SJCRH30 (cell line): ENCODE results near the gene MICAL3. TPM values are rescaled to one million over a fixed set of nuclear protein-coding genes. Genes with fewer than 3 reads are reported as not detected.
"Not testable (repeated sequence)": the region's sequence is repeated elsewhere in the genome, so short reads cannot be mapped to it uniquely, and the experiment has no call there.

Experiments used
- DNase-seq, 2 experiments: peaks; one replicate each; pipeline ENCODE4 v3.0.0-alpha.2; 2015 to 2020
- H3K27ac ChIP-seq: fragments of 250-450 bp; sonication (Bioruptor Pico); 2 replicates; pipeline ENCODE4 v1.5.1; 2020; ENCODE audit warnings: mild to moderate bottlenecking, moderate library complexity
- H3K27me3 ChIP-seq: fragments of 250-450 bp; sonication (Bioruptor Pico); 2 replicates; pipeline ENCODE4 v1.5.1; 2020; ENCODE audit warnings: mild to moderate bottlenecking, moderate library complexity
- H3K36me3 ChIP-seq: fragments of 250-450 bp; sonication (Bioruptor Pico); 2 replicates; pipeline ENCODE4 v1.5.1; 2020; ENCODE audit warnings: mild to moderate bottlenecking, moderate library complexity
- H3K4me1 ChIP-seq: fragments of 250-450 bp; sonication (Bioruptor Pico); 2 replicates; pipeline ENCODE4 v1.5.1; 2020; ENCODE audit warnings: mild to moderate bottlenecking, moderate library complexity
- H3K4me3 ChIP-seq: fragments of 250-450 bp; sonication (Bioruptor Pico); 2 replicates; pipeline ENCODE4 v1.5.1; 2020; ENCODE audit warnings: mild to moderate bottlenecking, moderate library complexity
- H3K9me3 ChIP-seq: fragments of 250-450 bp; sonication (Bioruptor Pico); replicated peaks from 2 replicates; pipeline ENCODE4 v1.5.1; 2020; ENCODE audit warnings: mild to moderate bottlenecking, moderate library complexity
- total RNA-seq: library from RNA; depleted of rRNA; stranded (reverse); fragments of >200 nt; shearing (Covaris generic); gene quantifications from 2 replicates; pipeline ENCODE4 v1.2.3, GENCODE V29; 2014

MICAL3 gene
- total RNA-seq, 1 experiment from 2014 or later: 26.1 TPM

GRCh38 chr22:18065256-18065655 is 40.9 kb upstream of the MICAL3 start:
- DNase-seq: no peak

GRCh38 chr22:18064636-18065035 is 40.3 kb upstream of the MICAL3 start:
- Histone ChIP-seq H3K36me3 (no peaks in the 10 kb centered on the region), H3K27me3 (no peaks in the 10 kb centered on the region), H3K27ac (no peak overlapping the region), H3K4me1 (peaks cover 12% of the 10 kb centered on the region), H3K9me3 (no peaks in the 10 kb centered on the region), H3K4me3 (no peak overlapping the region)
- no peak for DNase-seq

More at GRCh38 chr22:18065256-18065655, 40.9 kb upstream of the MICAL3 start:
- Histone ChIP-seq H3K4me3 (no peak overlapping the region), H3K9me3 (no peaks in the 10 kb centered on the region), H3K36me3 (no peaks in the 10 kb centered on the region), H3K27ac (no peak overlapping the region), H3K27me3 (no peaks in the 10 kb centered on the region), H3K4me1 (peaks cover 12% of the 10 kb centered on the region)

- not testable (repeated sequence) for H3K9me3 ChIP-seq, H3K4me3 ChIP-seq, H3K36me3 ChIP-seq, H3K27me3 ChIP-seq, DNase-seq
- peaks cover 12% of the 10 kb centered on the region for H3K4me1 ChIP-seq
- 0 out of 2 replicates have a peak overlapping the region, but pooled peaks have one; percentile 21 for H3K27ac ChIP-seq
These were observed 39.4 kb upstream of the MICAL3 start for GRCh38 chr22:18063715-18064114.

- H3K27me3 ChIP-seq: no peaks in the 10 kb centered on the region
- 0 out of 2 replicates have a peak overlapping the region, but pooled peaks have one; percentile 21 for H3K27ac ChIP-seq
- peaks cover 12% of the 10 kb centered on the region for H3K4me1 ChIP-seq
- H3K4me3 ChIP-seq: 0 out of 2 replicates have a peak overlapping the region, but pooled peaks have one; percentile 4
- H3K9me3 ChIP-seq: no peaks in the 10 kb centered on the region
- peak; percentile 77 to 90 for DNase-seq
- H3K36me3 ChIP-seq: no peaks in the 10 kb centered on the region
These were observed 38.9 kb upstream of the MICAL3 start for GRCh38 chr22:18063306-18063705.

- Histone ChIP-seq H3K27ac (no peak overlapping the region), H3K4me3 (no peak overlapping the region)
These were observed 38.1 kb upstream of the MICAL3 start for GRCh38 chr22:18062421-18062820.

GRCh38 chr22:18060646-18061620 is 36.6 kb upstream of the MICAL3 start:
- peaks cover 27% of the 10 kb centered on the region for H3K4me1 ChIP-seq
- DNase-seq: no peak
- no peaks in the 10 kb centered on the region for H3K27me3 ChIP-seq
- H3K4me3 ChIP-seq: no peak overlapping the region
- no peaks in the 10 kb centered on the region for H3K36me3 ChIP-seq
- no peak overlapping the region for H3K27ac ChIP-seq
- no peaks in the 10 kb centered on the region for H3K9me3 ChIP-seq

More at GRCh38 chr22:18062421-18062820, 38.1 kb upstream of the MICAL3 start:
- Histone ChIP-seq H3K4me1 (peaks cover 17% of the 10 kb centered on the region), H3K36me3 (no peaks in the 10 kb centered on the region), H3K9me3 (no peaks in the 10 kb centered on the region), H3K27me3 (no peaks in the 10 kb centered on the region)
- DNase-seq: no peak

GRCh38 chr22:18059991-18060390 is 35.6 kb upstream of the MICAL3 start:
- Histone ChIP-seq H3K4me1 (peaks cover 29% of the 10 kb centered on the region), H3K27me3 (no peaks in the 10 kb centered on the region), H3K4me3 (no peak overlapping the region), H3K27ac (no peak overlapping the region), H3K36me3 (no peaks in the 10 kb centered on the region), H3K9me3 (no peaks in the 10 kb centered on the region)
- DNase-seq: no peak

GRCh38 chr22:18059473-18059872 is 35.1 kb upstream of the MICAL3 start:
- Histone ChIP-seq H3K4me3 (no peak overlapping the region), H3K4me1 (peaks cover 29% of the 10 kb centered on the region), H3K36me3 (no peaks in the 10 kb centered on the region), H3K27me3 (no peaks in the 10 kb centered on the region), H3K27ac (no peak overlapping the region), H3K9me3 (no peaks in the 10 kb centered on the region)
- DNase-seq: no peak

- no peak overlapping the region for H3K4me3 ChIP-seq
These were observed 34.7 kb upstream of the MICAL3 start for GRCh38 chr22:18059094-18059417.

GRCh38 chr22:18058371-18059093 is 34.2 kb upstream of the MICAL3 start:
- Histone ChIP-seq H3K9me3 (no peaks in the 10 kb centered on the region), H3K36me3 (no peaks in the 10 kb centered on the region), H3K27ac (no peak overlapping the region), H3K4me1 (peaks cover 27% of the 10 kb centered on the region), H3K4me3 (no peak overlapping the region), H3K27me3 (no peaks in the 10 kb centered on the region)
- no peak for DNase-seq

More at GRCh38 chr22:18059094-18059417, 34.7 kb upstream of the MICAL3 start:
- H3K27me3 ChIP-seq: no peaks in the 10 kb centered on the region
- no peaks in the 10 kb centered on the region for H3K9me3 ChIP-seq
- peaks cover 29% of the 10 kb centered on the region for H3K4me1 ChIP-seq
- no peak overlapping the region for H3K27ac ChIP-seq
- DNase-seq: no peak
- H3K36me3 ChIP-seq: no peaks in the 10 kb centered on the region

GRCh38 chr22:18057568-18058209 is 33.3 kb upstream of the MICAL3 start:
- H3K27ac ChIP-seq: no peak overlapping the region
- DNase-seq: peak; percentile 72 to 80
- no peaks in the 10 kb centered on the region for H3K9me3 ChIP-seq
- H3K27me3 ChIP-seq: no peaks in the 10 kb centered on the region
- peaks cover 19% of the 10 kb centered on the region for H3K4me1 ChIP-seq
- H3K4me3 ChIP-seq: no peak overlapping the region
- no peaks in the 10 kb centered on the region for H3K36me3 ChIP-seq

- H3K27ac ChIP-seq: no peak overlapping the region
- no peaks in the 10 kb centered on the region for H3K36me3 ChIP-seq
- H3K9me3 ChIP-seq: no peaks in the 10 kb centered on the region
- H3K27me3 ChIP-seq: no peaks in the 10 kb centered on the region
- peaks cover 17% of the 10 kb centered on the region for H3K4me1 ChIP-seq
- no peak overlapping the region for H3K4me3 ChIP-seq
- DNase-seq: no peak
These were observed 32.6 kb upstream of the MICAL3 start for GRCh38 chr22:18056807-18057474.

GRCh38 chr22:18056161-18056666 is 31.9 kb upstream of the MICAL3 start:
- Histone ChIP-seq H3K4me1 (peaks cover 17% of the 10 kb centered on the region), H3K27me3 (no peaks in the 10 kb centered on the region), H3K4me3 (no peak overlapping the region), H3K9me3 (no peaks in the 10 kb centered on the region), H3K27ac (0 out of 2 replicates have a peak overlapping the region, but pooled peaks have one; percentile 5), H3K36me3 (no peaks in the 10 kb centered on the region)
- no peak for DNase-seq

- no peaks in the 10 kb centered on the region for H3K27me3 ChIP-seq
- H3K4me1 ChIP-seq: peaks cover 17% of the 10 kb centered on the region
- H3K36me3 ChIP-seq: no peaks in the 10 kb centered on the region
- DNase-seq: no peak
- H3K4me3 ChIP-seq: no peak overlapping the region
- H3K27ac ChIP-seq: 0 out of 2 replicates have a peak overlapping the region, but pooled peaks have one; percentile 5
- no peaks in the 10 kb centered on the region for H3K9me3 ChIP-seq
These were observed 31.3 kb upstream of the MICAL3 start for GRCh38 chr22:18055619-18056160.
